IMR-90 (cell line): ENCODE measurements around the gene MMEL1. TPM values are rescaled to one million over a fixed set of nuclear protein-coding genes. Genes with fewer than 3 reads are reported as not detected.
A peak's percentile ranks its signal among the peaks of the same experiment; 100 is the strongest.

ENCODE experiments used
- ATAC-seq: fragments of 200-7000 bp; cut with Tn5 transposase; 2 replicates; pipeline ENCODE4 v1.9.1; 2020; ENCODE audit warnings: low read depth, mild to moderate bottlenecking, moderate library complexity
- BruUV-seq: library from RNA; stranded (reverse); fragments of 400-500 nt; replicated peaks from 2 replicates; lab custom pipeline; 2021; lab: Mats Ljungman, UMichigan
- CTCF ChIA-PET: fragments of 300-600 bp; formaldehyde crosslinking; extraction: SDS; loops from one replicate; lab custom pipeline; 2021; ENCODE audit warnings: antibody characterized with exemption; lab: Yijun Ruan, JAX
- POLR2A ChIA-PET: fragments of 300-600 bp; sonication (Branson Sonifier 250); formaldehyde crosslinking; loops from one replicate; lab custom pipeline; 2022; ENCODE audit warnings: antibody characterized with exemption; ENCODE audit not compliant: unreplicated experiment; lab: Charles Lee
- DNase-seq: peaks from one replicate; pipeline ENCODE4 v3.0.0; 2013
- H2AFZ ChIP-seq: replicated peaks from 2 replicates; pipeline ENCODE3; 2013; ENCODE audit warnings: low read length, mild to moderate bottlenecking; ENCODE audit not compliant: poor library complexity
- H2AK5ac ChIP-seq: 2 replicates; pipeline ENCODE4 v1.6.1; 2013; ENCODE audit warnings: low read depth, low read length, inconsistent platforms
- H2AK9ac ChIP-seq: replicated peaks from 2 replicates; pipeline ENCODE3; 2013; ENCODE audit warnings: mild to moderate bottlenecking, low read depth, low read length, moderate library complexity; ENCODE audit not compliant: poor library complexity
- H2BK120ac ChIP-seq: 2 replicates; pipeline ENCODE4 v1.6.1; 2013; ENCODE audit warnings: low read depth, low read length, inconsistent platforms
- H2BK15ac ChIP-seq: 3 replicates; pipeline ENCODE4 v1.6.1; 2013; ENCODE audit warnings: low read depth, low read length, inconsistent platforms
- H2BK20ac ChIP-seq: 2 replicates; pipeline ENCODE4 v1.6.1; 2013; ENCODE audit warnings: low read depth, mild to moderate bottlenecking, inconsistent platforms, low read length, moderate library complexity
- H2BK5ac ChIP-seq: 2 replicates; pipeline ENCODE4 v1.6.1; 2013; ENCODE audit warnings: mild to moderate bottlenecking, low read depth, low read length, inconsistent platforms; ENCODE audit not compliant: poor library complexity, severe bottlenecking
- H3K14ac ChIP-seq: replicated peaks from 2 replicates; pipeline ENCODE4 v1.6.1; 2013; ENCODE audit warnings: low read depth, low read length, inconsistent platforms
- H3K18ac ChIP-seq: 2 replicates; pipeline ENCODE4 v1.6.1; 2013; ENCODE audit warnings: low read depth, low read length, control low read depth
- H3K23ac ChIP-seq: 2 replicates; pipeline ENCODE4 v1.6.1; 2013; ENCODE audit warnings: low read depth, low read length, inconsistent platforms
- H3K27ac ChIP-seq: 2 replicates; pipeline ENCODE4 v1.5.1; 2013; ENCODE audit warnings: mild to moderate bottlenecking, control low read depth, low read length; ENCODE audit not compliant: insufficient read depth
- H3K27me3 ChIP-seq: 2 replicates; pipeline ENCODE4 v1.6.1; 2013; ENCODE audit warnings: low read length; ENCODE audit not compliant: control insufficient read depth, insufficient read depth
- H3K36me3 ChIP-seq: 2 replicates; pipeline ENCODE4 v1.6.1; 2013; ENCODE audit warnings: low read length, mixed read lengths; ENCODE audit not compliant: control insufficient read depth, insufficient read depth
- H3K4ac ChIP-seq: 2 replicates; pipeline ENCODE4 v1.6.1; 2013; ENCODE audit warnings: low read depth, low read length, inconsistent platforms
- H3K4me1 ChIP-seq: 2 replicates; pipeline ENCODE4 v1.6.1; 2013; ENCODE audit warnings: low read length, mixed read lengths; ENCODE audit not compliant: control insufficient read depth, insufficient read depth
- H3K4me2 ChIP-seq: 2 replicates; pipeline ENCODE4 v1.6.1; 2013; ENCODE audit warnings: low read depth, mild to moderate bottlenecking, control low read depth, low read length, moderate library complexity
- H3K4me3 ChIP-seq: 2 replicates; pipeline ENCODE4 v1.5.1; 2013; ENCODE audit warnings: low read depth, mild to moderate bottlenecking, control low read depth, low read length, moderate library complexity; ENCODE audit not compliant: insufficient read depth
- H3K56ac ChIP-seq: 2 replicates; pipeline ENCODE4 v1.6.1; 2013; ENCODE audit warnings: low read length, inconsistent platforms; ENCODE audit not compliant: insufficient read depth; ENCODE audit errors: extremely low read depth
- H3K79me1 ChIP-seq, 2 experiments: 2 replicates each; pipeline ENCODE4 v1.6.1; 2013; ENCODE audit warnings: low read length in 2 of 2, inconsistent platforms in 1 of 2, low read depth in 1 of 2
- H3K9ac ChIP-seq: 2 replicates; pipeline ENCODE4 v1.6.1; 2013; ENCODE audit warnings: low read depth, low read length, control low read depth
- H3K9me1 ChIP-seq: 2 replicates; pipeline ENCODE4 v1.6.1; 2013; ENCODE audit warnings: low read length, inconsistent platforms; ENCODE audit not compliant: insufficient read depth
- H3K9me3 ChIP-seq: 2 replicates; pipeline ENCODE4 v1.6.1; 2013; ENCODE audit warnings: low read length; ENCODE audit not compliant: control insufficient read depth, insufficient read depth
- H4K20me1 ChIP-seq: 2 replicates; pipeline ENCODE4 v1.6.1; 2013; ENCODE audit warnings: low read length, inconsistent platforms; ENCODE audit not compliant: insufficient read depth
- H4K5ac ChIP-seq: 2 replicates; pipeline ENCODE4 v1.6.1; 2013; ENCODE audit warnings: mild to moderate bottlenecking, low read depth, low read length, control low read depth
- H4K8ac ChIP-seq, 2 experiments: 2 replicates each; pipeline ENCODE4 v1.6.1; 2013; ENCODE audit warnings: low read depth in 2 of 2, low read length in 2 of 2, control low read depth in 1 of 2, inconsistent platforms in 1 of 2
- H4K91ac ChIP-seq: 2 replicates; pipeline ENCODE4 v1.6.1; 2013; ENCODE audit warnings: low read depth, low read length, inconsistent platforms; ENCODE audit not compliant: insufficient read depth
- CTCF ChIP-seq: conservative IDR thresholded peaks from 2 replicates; pipeline ENCODE4 v1.5.1; 2012; ENCODE audit warnings: mild to moderate bottlenecking, low read depth, low read length, improper control_type of control experiment
- MXI1 ChIP-seq: IDR thresholded peaks from 2 replicates; pipeline ENCODE4 v1.6.1; 2012; ENCODE audit warnings: low read depth, mild to moderate bottlenecking, low read length, moderate library complexity, borderline replicate concordance
- NFE2L2 ChIP-seq: fragments of 150-350 bp; IDR thresholded peaks from 2 replicates; pipeline ENCODE4 v1.6.1; 2016; ENCODE audit warnings: low read depth, mild to moderate bottlenecking, low read length
- POLR2A ChIP-seq: IDR thresholded peaks from 2 replicates; pipeline ENCODE4 v1.6.1; 2012; ENCODE audit warnings: mild to moderate bottlenecking, low read depth, low read length
- SMC3 ChIP-seq: fragments of 150-350 bp; IDR thresholded peaks from 2 replicates; pipeline ENCODE4 v1.6.1; 2016; ENCODE audit warnings: low read depth, mild to moderate bottlenecking, antibody characterized with exemption, low read length, moderate library complexity
- USF2 ChIP-seq: fragments of 150-350 bp; IDR thresholded peaks from 2 replicates; pipeline ENCODE4 v1.6.1; 2017; ENCODE audit warnings: mild to moderate bottlenecking, antibody characterized with exemption, low read length, low read depth
- WGBS, 2 experiments: methylation state at CpG; one replicate each; pipeline versions ENCODE4 v1.1.5 to v1.1.7; 2013; ENCODE audit warnings: missing lambda C conversion rate in 2 of 2; ENCODE audit not compliant: insufficient read length in 1 of 2; ENCODE audit errors: extremely low coverage in 2 of 2; 5-methylcytosine and 5-hydroxymethylcytosine counted together
- dilution Hi-C: fragments of 300-500 bp; cut with HindIII; formaldehyde crosslinking; loops from one replicate; pipeline ENCODE4 v1.14.3; 2018; ENCODE audit warnings: low sequenced_read_pairs; ENCODE audit not compliant: unreplicated experiment
- in situ Hi-C: fragments of 300-500 bp; cut with MboI; formaldehyde crosslinking; loops from 3 replicates; pipeline ENCODE4 v1.14.3; 2019; ENCODE audit warnings: low sequenced_read_pairs, inconsistent platforms, mixed read lengths
- intact Hi-C: fragments of 100-400 bp; cut with micrococcal nuclease; formaldehyde crosslinking; loops from 2 replicates; pipeline ENCODE4 v1.10.0; 2022
- polyA plus RNA-seq, 3 experiments: library from polyadenylated mRNA; depleted of rRNA; stranded (reverse); fragments of >200 nt; gene quantifications; 2 replicates each; pipeline ENCODE4 v1.2.3, GENCODE V29; 2012; ENCODE audit warnings: low replicate concordance in 1 of 3
- total RNA-seq: library from RNA; depleted of rRNA; stranded (reverse); fragments of >200 nt; gene quantifications from 2 replicates; pipeline ENCODE4 v1.2.3, GENCODE V29; 2012

Gene MMEL1
- total and polyA plus RNA-seq, 2 of the 4 experiments (the other 2 are of a cell fraction): under 0.01 to 0.12 TPM

GRCh38 chr1:2557482-2558400 lies 75.1 kb downstream of the MMEL1 start:
- Histone ChIP-seq H2AK9ac (no peak overlapping the region), H3K4me2 (no peak overlapping the region), H2AFZ (peak overlapping the region; percentile 51), H3K18ac (no peak overlapping the region), H3K79me1 (no peaks in the 10 kb centered on the region), H4K20me1 (no peaks in the 10 kb centered on the region), H4K5ac (no peak overlapping the region), H3K14ac (no peak overlapping the region), H3K9me3 (no peaks in the 10 kb centered on the region), H3K23ac (no peak overlapping the region), H2BK5ac (no peak overlapping the region), H3K4me3 (no peak overlapping the region), H3K27ac (no peak overlapping the region), H3K9me1 (no peaks in the 10 kb centered on the region), H3K56ac (no peak overlapping the region), H2BK15ac (no peak overlapping the region), H3K4ac (no peak overlapping the region), H4K91ac (no peak overlapping the region), H2BK120ac (no peak overlapping the region), H3K36me3 (no peaks in the 10 kb centered on the region), H2BK20ac (no peak overlapping the region), H4K8ac (no peak overlapping the region), H3K27me3 (no peaks in the 10 kb centered on the region; the same call in 1 of the 2 replicates), H3K9ac (no peak overlapping the region), H3K4me1 (no peaks in the 10 kb centered on the region), H2AK5ac (no peak overlapping the region)
- 85% methylated on average over 12 of the region's 30 CpGs; no CpG with 5 or more reads in 1 of the 2 experiments for WGBS, 2 experiments
- no peak for TF ChIP-seq NFE2L2
- TF ChIP-seq USF2: no peak
- no peak for TF ChIP-seq CTCF
- no peak for TF ChIP-seq MXI1
- TF ChIP-seq SMC3: no peak
- TF ChIP-seq POLR2A: no peak
- POLR2A ChIA-PET: no interaction called here
- CTCF ChIA-PET: interaction anchor here (0.6 kb wide), 1 partner anchor 414 kb away, joined by 4 read pairs; no protein-coding TSS in a partner anchor
- no peak for DNase-seq
- in situ Hi-C loops (no loop called here), dilution Hi-C loops (no loop called here), intact Hi-C loops (no loop called here)
- no TSS peak for BruUV-seq
- ATAC-seq: no peak
